ENCODE results near the gene GNAL. TPM values are rescaled to one million over a fixed set of nuclear protein-coding genes. Genes with fewer than 3 reads are reported as not detected.

The GNAL gene
- total and polyA plus RNA-seq, 4 donors: 0.15 to 0.92 (median 0.72) TPM

DNA sequence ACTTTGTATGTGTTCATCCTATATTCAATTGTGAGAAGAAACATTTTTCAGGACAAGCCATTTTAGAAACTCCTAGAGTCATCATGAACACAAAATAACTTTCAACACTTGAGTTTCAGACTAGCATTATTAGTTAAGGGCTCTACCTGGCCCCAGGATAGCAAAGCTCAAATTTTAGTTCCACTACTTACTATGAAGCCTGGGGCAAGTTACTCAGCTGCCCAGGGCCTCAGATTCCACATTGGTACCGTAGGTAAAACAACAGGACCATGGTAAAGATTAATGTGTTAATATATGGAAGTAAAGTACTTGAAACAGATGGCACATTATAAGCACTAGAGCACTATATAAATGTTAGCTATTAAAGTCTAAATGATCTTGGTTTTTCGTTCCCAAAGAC lies 199.7 kb downstream of the GNAL start:
- Histone ChIP-seq H3K27me3 (ENCODE audit: control insufficient read depth in 4 of 4, insufficient read depth in 4 of 4, low read length in 3 of 4) (no peaks in the 10 kb centered on the region), H3K4me3 (ENCODE audit: low read depth in 1 of 3, low read length in 3 of 3) (no peak overlapping the region), H3K36me3 (ENCODE audit: control insufficient read depth in 4 of 4, insufficient read depth in 3 of 4, low read depth in 1 of 4, low read length in 3 of 4) (peaks cover 2 to 44% (median 39%) of the 10 kb centered on the region in 4 donors), H3K9me3 (ENCODE audit: control insufficient read depth in 4 of 4, low read length in 3 of 4) (no peaks in the 10 kb centered on the region), H3K27ac (ENCODE audit: low read depth in 1 of 2, low read length in 2 of 2) (no peak overlapping the region), H3K9ac (ENCODE audit: low read depth in 1 of 2, low read length in 2 of 2) (no peak overlapping the region), H3K4me1 (ENCODE audit: control insufficient read depth in 4 of 4, insufficient read depth in 4 of 4, low read length in 3 of 4) (peaks cover 2 to 12% (median 7%) of the 10 kb centered on the region in 4 donors)
- TF ChIP-seq RAD21 (IDR thresholded peaks at IDR 0.05) (no peak), GABPA (IDR thresholded peaks at IDR 0.05 in 1 of 2, conservative IDR thresholded peaks at IDR 0.05 in 1 of 2) (no peak), SP1 (IDR thresholded peaks at IDR 0.05) (no peak), FOXA1 (IDR thresholded peaks at IDR 0.05) (no peak), JUND (IDR thresholded peaks at IDR 0.05) (no peak), TAF1 (conservative IDR thresholded peaks at IDR 0.05) (no peak), HNF4A (conservative IDR thresholded peaks at IDR 0.05) (no peak), EGR1 (IDR thresholded peaks at IDR 0.05; ENCODE audit: low read depth in 2 of 2) (no peak), FOXA2 (IDR thresholded peaks at IDR 0.05) (no peak), RXRA (IDR thresholded peaks at IDR 0.05) (no peak), NR2F2 (IDR thresholded peaks at IDR 0.05) (no peak), HNF4G (IDR thresholded peaks at IDR 0.05) (no peak)
- TF ChIP-seq, protein P1, sequence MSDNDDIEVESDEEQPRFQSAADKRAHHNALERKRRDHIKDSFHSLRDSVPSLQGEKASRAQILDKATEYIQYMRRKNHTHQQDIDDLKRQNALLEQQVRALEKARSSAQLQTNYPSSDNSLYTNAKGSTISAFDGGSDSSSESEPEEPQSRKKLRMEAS (IDR thresholded peaks at IDR 0.05): no peak
- TF ChIP-seq, protein P2, sequence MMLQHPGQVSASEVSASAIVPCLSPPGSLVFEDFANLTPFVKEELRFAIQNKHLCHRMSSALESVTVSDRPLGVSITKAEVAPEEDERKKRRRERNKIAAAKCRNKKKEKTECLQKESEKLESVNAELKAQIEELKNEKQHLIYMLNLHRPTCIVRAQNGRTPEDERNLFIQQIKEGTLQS (IDR thresholded peaks at IDR 0.05): no peak
- TF ChIP-seq, protein P3, sequence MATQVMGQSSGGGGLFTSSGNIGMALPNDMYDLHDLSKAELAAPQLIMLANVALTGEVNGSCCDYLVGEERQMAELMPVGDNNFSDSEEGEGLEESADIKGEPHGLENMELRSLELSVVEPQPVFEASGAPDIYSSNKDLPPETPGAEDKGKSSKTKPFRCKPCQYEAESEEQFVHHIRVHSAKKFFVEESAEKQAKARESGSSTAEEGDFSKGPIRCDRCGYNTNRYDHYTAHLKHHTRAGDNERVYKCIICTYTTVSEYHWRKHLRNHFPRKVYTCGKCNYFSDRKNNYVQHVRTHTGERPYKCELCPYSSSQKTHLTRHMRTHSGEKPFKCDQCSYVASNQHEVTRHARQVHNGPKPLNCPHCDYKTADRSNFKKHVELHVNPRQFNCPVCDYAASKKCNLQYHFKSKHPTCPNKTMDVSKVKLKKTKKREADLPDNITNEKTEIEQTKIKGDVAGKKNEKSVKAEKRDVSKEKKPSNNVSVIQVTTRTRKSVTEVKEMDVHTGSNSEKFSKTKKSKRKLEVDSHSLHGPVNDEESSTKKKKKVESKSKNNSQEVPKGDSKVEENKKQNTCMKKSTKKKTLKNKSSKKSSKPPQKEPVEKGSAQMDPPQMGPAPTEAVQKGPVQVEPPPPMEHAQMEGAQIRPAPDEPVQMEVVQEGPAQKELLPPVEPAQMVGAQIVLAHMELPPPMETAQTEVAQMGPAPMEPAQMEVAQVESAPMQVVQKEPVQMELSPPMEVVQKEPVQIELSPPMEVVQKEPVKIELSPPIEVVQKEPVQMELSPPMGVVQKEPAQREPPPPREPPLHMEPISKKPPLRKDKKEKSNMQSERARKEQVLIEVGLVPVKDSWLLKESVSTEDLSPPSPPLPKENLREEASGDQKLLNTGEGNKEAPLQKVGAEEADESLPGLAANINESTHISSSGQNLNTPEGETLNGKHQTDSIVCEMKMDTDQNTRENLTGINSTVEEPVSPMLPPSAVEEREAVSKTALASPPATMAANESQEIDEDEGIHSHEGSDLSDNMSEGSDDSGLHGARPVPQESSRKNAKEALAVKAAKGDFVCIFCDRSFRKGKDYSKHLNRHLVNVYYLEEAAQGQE (IDR thresholded peaks at IDR 0.05): no peak
- TF ChIP-seq, protein P4, sequence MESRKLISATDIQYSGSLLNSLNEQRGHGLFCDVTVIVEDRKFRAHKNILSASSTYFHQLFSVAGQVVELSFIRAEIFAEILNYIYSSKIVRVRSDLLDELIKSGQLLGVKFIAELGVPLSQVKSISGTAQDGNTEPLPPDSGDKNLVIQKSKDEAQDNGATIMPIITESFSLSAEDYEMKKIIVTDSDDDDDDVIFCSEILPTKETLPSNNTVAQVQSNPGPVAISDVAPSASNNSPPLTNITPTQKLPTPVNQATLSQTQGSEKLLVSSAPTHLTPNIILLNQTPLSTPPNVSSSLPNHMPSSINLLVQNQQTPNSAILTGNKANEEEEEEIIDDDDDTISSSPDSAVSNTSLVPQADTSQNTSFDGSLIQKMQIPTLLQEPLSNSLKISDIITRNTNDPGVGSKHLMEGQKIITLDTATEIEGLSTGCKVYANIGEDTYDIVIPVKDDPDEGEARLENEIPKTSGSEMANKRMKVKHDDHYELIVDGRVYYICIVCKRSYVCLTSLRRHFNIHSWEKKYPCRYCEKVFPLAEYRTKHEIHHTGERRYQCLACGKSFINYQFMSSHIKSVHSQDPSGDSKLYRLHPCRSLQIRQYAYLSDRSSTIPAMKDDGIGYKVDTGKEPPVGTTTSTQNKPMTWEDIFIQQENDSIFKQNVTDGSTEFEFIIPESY (IDR thresholded peaks at IDR 0.05): no peak
- TF ChIP-seq, protein P5, sequence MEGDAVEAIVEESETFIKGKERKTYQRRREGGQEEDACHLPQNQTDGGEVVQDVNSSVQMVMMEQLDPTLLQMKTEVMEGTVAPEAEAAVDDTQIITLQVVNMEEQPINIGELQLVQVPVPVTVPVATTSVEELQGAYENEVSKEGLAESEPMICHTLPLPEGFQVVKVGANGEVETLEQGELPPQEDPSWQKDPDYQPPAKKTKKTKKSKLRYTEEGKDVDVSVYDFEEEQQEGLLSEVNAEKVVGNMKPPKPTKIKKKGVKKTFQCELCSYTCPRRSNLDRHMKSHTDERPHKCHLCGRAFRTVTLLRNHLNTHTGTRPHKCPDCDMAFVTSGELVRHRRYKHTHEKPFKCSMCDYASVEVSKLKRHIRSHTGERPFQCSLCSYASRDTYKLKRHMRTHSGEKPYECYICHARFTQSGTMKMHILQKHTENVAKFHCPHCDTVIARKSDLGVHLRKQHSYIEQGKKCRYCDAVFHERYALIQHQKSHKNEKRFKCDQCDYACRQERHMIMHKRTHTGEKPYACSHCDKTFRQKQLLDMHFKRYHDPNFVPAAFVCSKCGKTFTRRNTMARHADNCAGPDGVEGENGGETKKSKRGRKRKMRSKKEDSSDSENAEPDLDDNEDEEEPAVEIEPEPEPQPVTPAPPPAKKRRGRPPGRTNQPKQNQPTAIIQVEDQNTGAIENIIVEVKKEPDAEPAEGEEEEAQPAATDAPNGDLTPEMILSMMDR (IDR thresholded peaks at IDR 0.05; ENCODE audit: low read depth, low read length, missing input control): no peak
- DNase-seq (ENCODE audit: low spot score): no peak
- WGBS: 96% methylated on average over 2 of the region's 2 CpGs

All from liver (tissue), 9 donors.